ENCODE data around the gene TKFC.

TKFC gene

GRCh38 chr11:61332797-61333549 lies at the start of gene TKFC, which contains the start of gene DDB1:
TSS of gene TKFC (plus strand) at chr11:61333228. CDS start at chr11:61334729, 1,501 bp downstream.
TSS of gene DDB1 (minus strand) at chr11:61333105. CDS start at chr11:61332968, 137 bp downstream.
- Histone ChIP-seq H3K9me3 (ENCODE audit: low read length) (no peaks in the 10 kb centered on the region), H3K36me3 (ENCODE audit: insufficient read depth, low read length) (peaks cover 19% of the 10 kb centered on the region), H3K4me1 (ENCODE audit: insufficient read depth, low read length) (peaks cover 35% of the 10 kb centered on the region), H2AFZ (ENCODE audit: low read depth, low read length) (peak within 1 kb of the TSS; percentile 70), H3K27me3 (ENCODE audit: insufficient read depth, low read length) (no peaks in the 10 kb centered on the region), H3K4me3 (ENCODE audit: low read length) (peak within 1 kb of the TSS; percentile 89)

- Histone ChIP-seq H3K9me3 (ENCODE audit: low read length) (no peaks in the 10 kb centered on the region), H3K4me1 (ENCODE audit: insufficient read depth, low read length) (no peaks in the 10 kb centered on the region), H2AFZ (ENCODE audit: low read depth, low read length) (no peak overlapping the region), H3K4me3 (ENCODE audit: low read length) (no peak overlapping the region), H3K27me3 (ENCODE audit: insufficient read depth, low read length) (no peaks in the 10 kb centered on the region), H3K36me3 (ENCODE audit: insufficient read depth, low read length) (peaks cover 3% of the 10 kb centered on the region)
Observed at GRCh38 chr11:61283613-61284012, 49.4 kb upstream of the TKFC start.

GRCh38 chr11:61287338-61287977 lies 45.6 kb upstream of the TKFC start:
- no peaks in the 10 kb centered on the region for H3K27me3 ChIP-seq (ENCODE audit: insufficient read depth, low read length)
- peaks cover 3% of the 10 kb centered on the region for H3K36me3 ChIP-seq (ENCODE audit: insufficient read depth, low read length)
- no peaks in the 10 kb centered on the region for H3K4me1 ChIP-seq (ENCODE audit: insufficient read depth, low read length)
- no peak overlapping the region for H3K4me3 ChIP-seq (ENCODE audit: low read length)
- no peak overlapping the region for H2AFZ ChIP-seq (ENCODE audit: low read depth, low read length)
- H3K9me3 ChIP-seq (ENCODE audit: low read length), result no peaks in the 10 kb centered on the region

GRCh38 chr11:61290905-61291690 lies 41.9 kb upstream of the TKFC start:
- H3K36me3 ChIP-seq (ENCODE audit: insufficient read depth, low read length), result no peaks in the 10 kb centered on the region
- no peaks in the 10 kb centered on the region for H3K9me3 ChIP-seq (ENCODE audit: low read length)
- no peak overlapping the region for H3K4me3 ChIP-seq (ENCODE audit: low read length)
- H3K27me3 ChIP-seq (ENCODE audit: insufficient read depth, low read length), result no peaks in the 10 kb centered on the region
- H3K4me1 ChIP-seq (ENCODE audit: insufficient read depth, low read length), result peaks cover 11% of the 10 kb centered on the region
- H2AFZ ChIP-seq (ENCODE audit: low read depth, low read length), result no peak overlapping the region

- H3K4me1 ChIP-seq (ENCODE audit: insufficient read depth, low read length), result peaks cover 15% of the 10 kb centered on the region
- no peaks in the 10 kb centered on the region for H3K27me3 ChIP-seq (ENCODE audit: insufficient read depth, low read length)
- no peak overlapping the region for H3K4me3 ChIP-seq (ENCODE audit: low read length)
- H3K9me3 ChIP-seq (ENCODE audit: low read length), result no peaks in the 10 kb centered on the region
- H2AFZ ChIP-seq (ENCODE audit: low read depth, low read length), result no peak overlapping the region
- peaks cover 4% of the 10 kb centered on the region for H3K36me3 ChIP-seq (ENCODE audit: insufficient read depth, low read length)
Observed at GRCh38 chr11:61292356-61292755, 40.7 kb upstream of the TKFC start.

- Histone ChIP-seq H3K27me3 (ENCODE audit: insufficient read depth, low read length) (no peaks in the 10 kb centered on the region), H2AFZ (ENCODE audit: low read depth, low read length) (no peak overlapping the region), H3K9me3 (ENCODE audit: low read length) (no peaks in the 10 kb centered on the region), H3K36me3 (ENCODE audit: insufficient read depth, low read length) (peaks cover 20% of the 10 kb centered on the region), H3K4me1 (ENCODE audit: insufficient read depth, low read length) (peaks cover 31% of the 10 kb centered on the region), H3K4me3 (ENCODE audit: low read length) (peak overlapping the region; percentile 29)
Observed at GRCh38 chr11:61293867-61294716, 38.9 kb upstream of the TKFC start.

GRCh38 chr11:61294717-61295595 lies 38.1 kb upstream of the TKFC start, which contains the start of gene VWCE:
TSS of gene VWCE (minus strand) at chr11:61295316. CDS start at chr11:61295037, 279 bp downstream.
- peaks cover 33% of the 10 kb centered on the region for H3K4me1 ChIP-seq (ENCODE audit: insufficient read depth, low read length)
- no peaks in the 10 kb centered on the region for H3K27me3 ChIP-seq (ENCODE audit: insufficient read depth, low read length)
- no peak within 1 kb of the TSS for H2AFZ ChIP-seq (ENCODE audit: low read depth, low read length)
- no peaks in the 10 kb centered on the region for H3K9me3 ChIP-seq (ENCODE audit: low read length)
- peak within 1 kb of the TSS; percentile 29 for H3K4me3 ChIP-seq (ENCODE audit: low read length)
- H3K36me3 ChIP-seq (ENCODE audit: insufficient read depth, low read length), result peaks cover 29% of the 10 kb centered on the region

GRCh38 chr11:61295596-61295926 lies 37.5 kb upstream of the TKFC start:
- H3K27me3 ChIP-seq (ENCODE audit: insufficient read depth, low read length), result no peaks in the 10 kb centered on the region
- H3K4me3 ChIP-seq (ENCODE audit: low read length), result no peak overlapping the region
- peaks cover 33% of the 10 kb centered on the region for H3K4me1 ChIP-seq (ENCODE audit: insufficient read depth, low read length)
- peaks cover 35% of the 10 kb centered on the region for H3K36me3 ChIP-seq (ENCODE audit: insufficient read depth, low read length)
- H3K9me3 ChIP-seq (ENCODE audit: low read length), result peaks cover 3% of the 10 kb centered on the region
- H2AFZ ChIP-seq (ENCODE audit: low read depth, low read length), result no peak overlapping the region

- H3K9me3 ChIP-seq (ENCODE audit: low read length), result peaks cover 4% of the 10 kb centered on the region
- peaks cover 53% of the 10 kb centered on the region for H3K36me3 ChIP-seq (ENCODE audit: insufficient read depth, low read length)
- peaks cover 33% of the 10 kb centered on the region for H3K4me1 ChIP-seq (ENCODE audit: insufficient read depth, low read length)
- no peak overlapping the region for H2AFZ ChIP-seq (ENCODE audit: low read depth, low read length)
- no peak overlapping the region for H3K4me3 ChIP-seq (ENCODE audit: low read length)
- H3K27me3 ChIP-seq (ENCODE audit: insufficient read depth, low read length), result no peaks in the 10 kb centered on the region
Observed at GRCh38 chr11:61297341-61297740, 35.7 kb upstream of the TKFC start.

- Histone ChIP-seq H3K9me3 (ENCODE audit: low read length) (peaks cover 4% of the 10 kb centered on the region), H3K27me3 (ENCODE audit: insufficient read depth, low read length) (no peaks in the 10 kb centered on the region), H2AFZ (ENCODE audit: low read depth, low read length) (no peak overlapping the region), H3K4me1 (ENCODE audit: insufficient read depth, low read length) (peaks cover 33% of the 10 kb centered on the region), H3K4me3 (ENCODE audit: low read length) (no peak overlapping the region), H3K36me3 (ENCODE audit: insufficient read depth, low read length) (peaks cover 57% of the 10 kb centered on the region)
Observed at GRCh38 chr11:61297746-61298145, 35.3 kb upstream of the TKFC start.

- Histone ChIP-seq H2AFZ (ENCODE audit: low read depth, low read length) (no peak overlapping the region), H3K4me3 (ENCODE audit: low read length) (no peak overlapping the region), H3K9me3 (ENCODE audit: low read length) (peaks cover 4% of the 10 kb centered on the region), H3K4me1 (ENCODE audit: insufficient read depth, low read length) (peaks cover 29% of the 10 kb centered on the region), H3K27me3 (ENCODE audit: insufficient read depth, low read length) (no peaks in the 10 kb centered on the region), H3K36me3 (ENCODE audit: insufficient read depth, low read length) (peaks cover 67% of the 10 kb centered on the region)
Observed at GRCh38 chr11:61298663-61299244, 34.3 kb upstream of the TKFC start.
